ENCODE results near the gene DHRS7C.

The DHRS7C gene

GRCh38 chr17:9805769-9806168, 14.4 kb upstream of the DHRS7C start:
- H3K4me3 Mint-ChIP-seq = no peak overlapping the region

DNA sequence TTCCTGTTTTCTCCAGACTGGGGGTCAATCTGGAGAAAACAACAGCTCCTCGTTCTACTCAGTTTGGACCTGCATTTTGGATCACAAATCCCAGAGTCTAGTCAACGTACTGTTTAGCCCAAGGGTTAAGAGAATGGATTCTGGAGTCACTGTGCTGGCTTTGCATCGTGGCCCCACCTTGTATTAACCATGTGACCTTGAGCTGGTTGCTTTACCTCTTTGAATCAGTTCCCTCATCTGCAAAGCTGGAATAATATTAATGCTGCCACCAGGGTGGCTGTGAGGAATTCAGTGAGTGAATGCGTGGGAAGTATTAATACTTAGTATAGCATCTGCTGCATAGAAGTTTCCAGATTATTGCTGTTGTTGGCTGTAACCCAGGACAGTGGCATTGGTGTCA, 11.3 kb upstream of the DHRS7C start:
- no peak for TF ChIP-seq CTCF (IDR thresholded peaks at IDR 0.05)
- H3K36me3 Mint-ChIP-seq (ENCODE audit: low read depth) = peaks cover 4% of the 10 kb centered on the region

More at GRCh38 chr17:9805769-9806168, 14.4 kb upstream of the DHRS7C start:
- peaks cover 4% of the 10 kb centered on the region for H3K36me3 Mint-ChIP-seq (ENCODE audit: low read depth)
- TF ChIP-seq CTCF (IDR thresholded peaks at IDR 0.05) = no peak
- DNase-seq = no peak
- peaks cover 10% of the 10 kb centered on the region for H3K4me1 Mint-ChIP-seq
- peaks cover 18% of the 10 kb centered on the region for H3K27me3 Mint-ChIP-seq (ENCODE audit: low read depth, poor library complexity)
- H3K9me3 Mint-ChIP-seq = peaks cover 20% of the 10 kb centered on the region
- H3K27ac Mint-ChIP-seq = no peak overlapping the region

DNA sequence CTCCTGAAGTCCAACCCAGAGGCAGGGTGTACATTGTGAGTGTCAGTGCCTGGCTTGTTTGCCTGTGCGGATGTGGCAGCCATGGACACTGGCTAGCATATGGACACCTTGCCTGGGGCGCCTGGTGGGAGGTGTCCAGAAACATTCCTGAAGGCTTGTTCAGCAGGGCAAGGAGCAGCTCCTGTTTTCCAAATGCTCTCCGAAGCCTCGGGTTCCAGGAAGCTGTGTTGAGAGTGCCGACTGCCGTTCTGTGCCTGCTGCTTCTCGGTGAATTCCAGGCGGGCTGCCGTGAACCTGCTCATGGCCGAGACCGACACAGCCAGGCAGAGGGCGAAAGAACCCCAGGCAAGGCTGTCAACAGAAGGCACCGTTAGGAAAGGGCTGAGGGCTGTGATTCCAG, 10.9 kb upstream of the DHRS7C start:
- no peak overlapping the region for H3K4me3 Mint-ChIP-seq
- H3K27me3 Mint-ChIP-seq (ENCODE audit: low read depth, poor library complexity) = peaks cover 14% of the 10 kb centered on the region
- H3K27ac Mint-ChIP-seq = no peak overlapping the region
- peaks cover 10% of the 10 kb centered on the region for H3K4me1 Mint-ChIP-seq
- H3K36me3 Mint-ChIP-seq (ENCODE audit: low read depth) = peaks cover 4% of the 10 kb centered on the region
- peaks cover 20% of the 10 kb centered on the region for H3K9me3 Mint-ChIP-seq
- no peak for TF ChIP-seq CTCF (IDR thresholded peaks at IDR 0.05)
- DNase-seq = no peak

More for the DNA sequence above, 11.3 kb upstream of the DHRS7C start:
- peaks cover 10% of the 10 kb centered on the region for H3K4me1 Mint-ChIP-seq
- DNase-seq = no peak
- no peak overlapping the region for H3K27ac Mint-ChIP-seq
- peaks cover 16% of the 10 kb centered on the region for H3K27me3 Mint-ChIP-seq (ENCODE audit: low read depth, poor library complexity)
- peaks cover 20% of the 10 kb centered on the region for H3K9me3 Mint-ChIP-seq
- H3K4me3 Mint-ChIP-seq = no peak overlapping the region

DNA sequence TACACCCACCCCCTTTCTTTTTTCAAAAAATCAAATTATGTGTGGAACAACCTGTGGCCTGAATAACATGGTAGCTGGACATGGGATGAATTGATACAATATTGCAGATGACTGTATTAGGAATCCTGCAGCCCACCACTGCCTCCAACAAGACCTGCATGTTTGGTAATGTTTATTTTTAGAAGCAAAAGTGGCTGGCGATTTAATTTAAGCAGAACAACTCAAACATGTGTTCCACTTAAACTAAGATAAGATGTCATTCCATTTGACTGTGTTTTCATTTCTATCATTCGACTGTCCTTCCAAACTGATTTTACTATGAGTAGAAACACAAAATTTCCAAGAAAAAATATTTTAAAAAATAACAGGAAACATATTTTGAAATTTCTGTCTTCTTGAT, 10.1 kb upstream of the DHRS7C start:
- Mint-ChIP-seq H3K27me3 (ENCODE audit: low read depth, poor library complexity) (peaks cover 19% of the 10 kb centered on the region), H3K36me3 (ENCODE audit: low read depth) (peaks cover 4% of the 10 kb centered on the region), H3K4me1 (peaks cover 8% of the 10 kb centered on the region), H3K9me3 (peaks cover 20% of the 10 kb centered on the region), H3K27ac (no peak overlapping the region), H3K4me3 (no peak overlapping the region)
- no peak for DNase-seq
- no peak for TF ChIP-seq CTCF (IDR thresholded peaks at IDR 0.05)

DNA sequence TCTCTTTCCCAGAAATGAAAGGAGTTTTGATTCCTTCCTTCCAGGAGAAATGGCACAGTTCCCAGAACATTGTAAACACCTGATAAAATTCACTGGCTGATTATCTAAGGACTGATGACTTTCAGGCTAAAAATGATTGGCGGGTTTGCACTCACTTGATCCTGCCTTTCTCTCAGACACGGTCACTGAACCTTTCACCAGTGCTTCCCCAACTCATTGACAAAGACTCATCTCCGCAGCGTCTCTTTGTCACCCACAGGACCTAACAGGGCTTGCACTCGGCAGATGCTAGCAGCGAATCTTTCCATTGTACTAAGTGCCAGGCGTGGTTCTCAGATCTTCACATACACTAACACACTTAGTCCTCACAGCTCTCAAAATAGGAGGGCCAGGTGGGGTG, 7.3 kb upstream of the DHRS7C start:
- H3K9me3 Mint-ChIP-seq = peaks cover under 1% of the 10 kb centered on the region
- H3K4me3 Mint-ChIP-seq = no peak overlapping the region
- DNase-seq = no peak
- no peaks in the 10 kb centered on the region for H3K4me1 Mint-ChIP-seq
- no peaks in the 10 kb centered on the region for H3K36me3 Mint-ChIP-seq (ENCODE audit: low read depth)
- TF ChIP-seq CTCF (IDR thresholded peaks at IDR 0.05) = no peak
- H3K27me3 Mint-ChIP-seq (ENCODE audit: low read depth, poor library complexity) = peaks cover 32% of the 10 kb centered on the region
- H3K27ac Mint-ChIP-seq = no peak overlapping the region

GRCh38 chr17:9798008-9798407, 6.6 kb upstream of the DHRS7C start:
- no peaks in the 10 kb centered on the region for H3K4me1 Mint-ChIP-seq
- DNase-seq = no peak
- H3K9me3 Mint-ChIP-seq = no peaks in the 10 kb centered on the region
- TF ChIP-seq CTCF (IDR thresholded peaks at IDR 0.05) = no peak
- peaks cover 33% of the 10 kb centered on the region for H3K27me3 Mint-ChIP-seq (ENCODE audit: low read depth, poor library complexity)
- no peak overlapping the region for H3K27ac Mint-ChIP-seq
- H3K36me3 Mint-ChIP-seq (ENCODE audit: low read depth) = no peaks in the 10 kb centered on the region
- no peak overlapping the region for H3K4me3 Mint-ChIP-seq
